HCT116 (cell line): Measurements from ENCODE around the gene SPTBN1. TPM values are rescaled to one million over a fixed set of nuclear protein-coding genes. Genes with fewer than 3 reads are reported as not detected.

Experiments used
- ATAC-seq: fragments of 200-7000 bp; cut with Tn5 transposase; 2 replicates; pipeline ENCODE4 v1.9.1; 2020; ENCODE audit warnings: mild to moderate bottlenecking, moderate library complexity
- BruUV-seq: library from RNA; stranded (reverse); fragments of 400-500 nt; replicated peaks from 2 replicates; lab custom pipeline; 2021; lab: Mats Ljungman, UMichigan
- CTCF ChIA-PET: fragments of 300-600 bp; sonication (Branson Sonifier 250); formaldehyde crosslinking; loops from one replicate; lab custom pipeline; 2021; ENCODE audit warnings: antibody characterized with exemption; lab: Charles Lee
- POLR2A ChIA-PET: fragments of 300-600, 350-600 bp; sonication (Branson Sonifier 250); formaldehyde crosslinking; loops from one replicate; lab custom pipeline; 2021; ENCODE audit warnings: antibody characterized with exemption; lab: Charles Lee
- RAD21 ChIA-PET, 2 experiments: fragments of 300-600 bp; sonication (Branson Sonifier 250); formaldehyde crosslinking; loops; one replicate each; lab custom pipeline; 2023; ENCODE audit warnings: low total read pairs in 2 of 2; ENCODE audit not compliant: uncharacterized antibody in 2 of 2, unreplicated experiment in 2 of 2, low non-redundant PET in 1 of 2; lab: Charles Lee
- DNase-seq: peaks from one replicate; pipeline ENCODE4 v3.0.0-alpha.2; 2010; ENCODE audit warnings: low read depth, low spot score
- H2AFZ ChIP-seq: fragments of 200-600 bp; shearing (Covaris generic), sonication (generic); 2 replicates; pipeline ENCODE4 v1.6.1; 2017; ENCODE audit warnings: low read depth, mixed run types, mixed read lengths, antibody characterized with exemption, low read length; ENCODE audit not compliant: poor library complexity, severe bottlenecking
- H3K27ac ChIP-seq: 2 replicates; pipeline ENCODE4 v1.5.1; 2012; ENCODE audit warnings: low read depth, low read length
- H3K27me3 ChIP-seq: fragments of 200-600 bp; sonication (generic); 2 replicates; pipeline ENCODE4 v1.6.1; 2016; ENCODE audit warnings: mixed run types, low read length, mixed read lengths; ENCODE audit not compliant: insufficient read depth
- H3K36me3 ChIP-seq, 2 experiments: fragments of 200-500 bp in 1 of 2; fragments of 200-600 bp in 1 of 2; sonication (Bioruptor generic) in 1 of 2; sonication (generic) in 1 of 2; 2 replicates each; pipeline versions ENCODE4 v1.5.1 to v1.6.1; 2014 to 2016; ENCODE audit warnings: low read length in 2 of 2, inconsistent platforms in 1 of 2, mixed read lengths in 1 of 2, mixed run types in 1 of 2; ENCODE audit not compliant: insufficient read depth in 2 of 2, control insufficient read depth in 1 of 2
- H3K4me1 ChIP-seq, 2 experiments: fragments of 200-600 bp in 1 of 2; sonication (generic) in 1 of 2; 2 replicates each; pipeline versions ENCODE4 v1.5.1 to v1.6.1; 2012 to 2017; ENCODE audit warnings: low read length in 2 of 2, inconsistent platforms in 1 of 2, mild to moderate bottlenecking in 1 of 2, mixed read lengths in 1 of 2, mixed run types in 1 of 2, moderate library complexity in 1 of 2; ENCODE audit not compliant: insufficient read depth in 2 of 2, control insufficient read depth in 1 of 2
- H3K4me2 ChIP-seq: fragments of 200-600 bp; sonication (generic); 2 replicates; pipeline ENCODE4 v1.6.1; 2017; ENCODE audit warnings: mixed run types, low read length, mixed read lengths
- H3K4me3 ChIP-seq, 2 experiments: fragments of 200-600 bp in 1 of 2; sonication (generic) in 1 of 2; replicated peaks in 1 of 2; 2 replicates each; pipeline ENCODE4 v1.5.1; 2011 to 2016; ENCODE audit warnings: low read length in 2 of 2, control low read depth in 1 of 2, low read depth in 1 of 2, mild to moderate bottlenecking in 1 of 2, mixed read lengths in 1 of 2, mixed run types in 1 of 2
- H3K79me2 ChIP-seq: fragments of 200-600 bp; sonication (generic); 2 replicates; pipeline ENCODE4 v1.6.1; 2017; ENCODE audit warnings: mild to moderate bottlenecking, mixed run types, low read length, moderate library complexity, mixed read lengths; ENCODE audit not compliant: insufficient read depth
- H3K9ac ChIP-seq: fragments of 200-600 bp; sonication (generic); 2 replicates; pipeline ENCODE4 v1.6.1; 2016; ENCODE audit warnings: low read length, mixed read lengths
- H3K9me2 ChIP-seq: fragments of 200-600 bp; sonication (generic), shearing (Covaris generic); 2 replicates; pipeline ENCODE4 v1.6.1; 2017; ENCODE audit warnings: mixed run types, mild to moderate bottlenecking, moderate library complexity; ENCODE audit not compliant: insufficient read depth
- H3K9me3 ChIP-seq, 2 experiments: fragments of 200-500 bp in 1 of 2; fragments of 200-600 bp in 1 of 2; sonication (Bioruptor generic) in 1 of 2; sonication (generic) in 1 of 2; 2 replicates each; pipeline ENCODE4 v1.6.1; 2014 to 2017; ENCODE audit warnings: low read length in 2 of 2, mixed read lengths in 2 of 2, inconsistent platforms in 1 of 2, low read depth in 1 of 2, mild to moderate bottlenecking in 1 of 2, mixed run types in 1 of 2, moderate library complexity in 1 of 2; ENCODE audit not compliant: control insufficient read depth in 1 of 2, insufficient read depth in 1 of 2
- H4K20me1 ChIP-seq: fragments of 200-600 bp; sonication (generic), shearing (Covaris generic); 2 replicates; pipeline ENCODE4 v1.6.1; 2017; ENCODE audit warnings: mixed run types, mild to moderate bottlenecking, moderate library complexity; ENCODE audit not compliant: insufficient read depth
- CEBPB ChIP-seq: IDR thresholded peaks from 2 replicates; pipeline ENCODE4 v1.6.1; 2012; ENCODE audit warnings: low read depth
- FOSL1 ChIP-seq: IDR thresholded peaks from 2 replicates; pipeline ENCODE4 v1.6.1; 2012; ENCODE audit warnings: low read depth
- JUND ChIP-seq: IDR thresholded peaks from 2 replicates; pipeline ENCODE4 v1.6.1; 2012
- intact Hi-C: fragments of 100-400 bp; cut with micrococcal nuclease; formaldehyde crosslinking; loops from 2 replicates; pipeline ENCODE4 v1.10.0; 2022
- total RNA-seq: library from RNA; stranded (reverse); gene quantifications from one replicate; pipeline ENCODE4 v1.2.1, GENCODE V29; 2021; ENCODE audit not compliant: unreplicated experiment
- TF ChIP-seq, protein P1 (sequence below), 3 experiments: fragments of 200-600 bp in 1 of 3; sonication (generic) in 1 of 3; IDR thresholded peaks in 2 of 3; conservative IDR thresholded peaks in 1 of 3; 2 replicates each; pipeline ENCODE4 v1.5.1; 2012 to 2017; ENCODE audit warnings: low read depth in 2 of 3, low read length in 2 of 3, antibody characterized with exemption in 1 of 3, borderline replicate concordance in 1 of 3, control low read depth in 1 of 3, mild to moderate bottlenecking in 1 of 3, mixed read lengths in 1 of 3, mixed run types in 1 of 3, moderate library complexity in 1 of 3; ENCODE audit not compliant: insufficient read depth in 1 of 3
- TF ChIP-seq, protein P2 (sequence below): IDR thresholded peaks from 2 replicates; pipeline ENCODE4 v1.6.1; 2012; ENCODE audit warnings: low read depth

Gene SPTBN1
- total RNA-seq, 1 experiment from 2014 or later = 84.4 TPM

DNA sequence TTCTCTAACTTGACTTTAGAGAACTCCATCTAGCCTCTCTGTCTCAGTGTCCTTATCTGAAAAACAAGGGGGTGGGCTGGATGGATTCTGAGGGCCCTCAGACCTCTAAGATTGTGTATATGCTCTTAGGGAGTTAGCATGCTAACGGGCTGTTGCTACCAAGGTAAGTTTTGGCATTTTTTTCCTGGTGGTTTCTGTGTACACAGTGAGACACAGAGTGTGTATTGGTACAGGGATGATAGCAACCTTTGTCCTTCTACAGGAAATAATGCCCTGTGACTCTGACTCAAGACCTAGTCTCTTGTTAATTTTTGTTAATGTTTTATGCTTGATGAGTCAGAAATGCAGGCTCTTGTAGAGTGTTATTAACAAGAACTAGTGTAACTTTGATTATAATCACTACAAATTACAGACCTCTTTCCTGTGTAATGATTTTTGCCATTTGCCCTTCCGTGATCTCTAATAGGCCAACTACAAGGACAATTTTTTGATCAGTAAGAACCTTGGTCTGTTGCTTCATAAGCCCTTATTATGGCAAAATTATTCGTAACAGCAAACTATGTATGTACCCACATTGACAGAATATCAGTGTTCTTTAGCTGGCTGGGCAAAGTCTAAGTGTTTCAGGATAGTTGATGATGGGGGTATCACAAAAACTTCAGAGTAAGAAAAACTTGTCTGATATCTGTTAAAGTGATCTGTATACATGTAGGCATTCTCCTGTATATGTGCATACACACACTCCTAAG is 89.7 kb downstream of the SPTBN1 start:
- no TSS peak for BruUV-seq
- H3K79me2 ChIP-seq = no peaks in the 10 kb centered on the region
- H4K20me1 ChIP-seq = no peaks in the 10 kb centered on the region
- no peaks in the 10 kb centered on the region for H3K9me3 ChIP-seq
- RAD21 ChIA-PET = no interaction called here
- peak overlapping the region; percentile 32 for H3K4me2 ChIP-seq
- no peak overlapping the region for H3K4me3 ChIP-seq
- 0 out of 2 replicates have a peak, but pooled peaks have one; percentile 19 for TF ChIP-seq FOSL1
- 0 out of 2 replicates have a peak, but pooled peaks have one; percentile 14 for TF ChIP-seq JUND
- TF ChIP-seq CEBPB = no peak
- CTCF ChIA-PET = no interaction called here
- H3K9me2 ChIP-seq = no peaks in the 10 kb centered on the region
- H2AFZ ChIP-seq = no peak overlapping the region
- no peak overlapping the region for H3K27ac ChIP-seq
- no peak overlapping the region for H3K9ac ChIP-seq
- intact Hi-C loops = no loop called here
- POLR2A ChIA-PET = no interaction called here
- no peaks in the 10 kb centered on the region for H3K36me3 ChIP-seq
- peaks cover 0 to 10% of the 10 kb centered on the region in 2 experiments; a peak in 1 of 4 replicates for H3K4me1 ChIP-seq
- ATAC-seq = no peak
- no peaks in the 10 kb centered on the region for H3K27me3 ChIP-seq
- no peak for DNase-seq

DNA sequence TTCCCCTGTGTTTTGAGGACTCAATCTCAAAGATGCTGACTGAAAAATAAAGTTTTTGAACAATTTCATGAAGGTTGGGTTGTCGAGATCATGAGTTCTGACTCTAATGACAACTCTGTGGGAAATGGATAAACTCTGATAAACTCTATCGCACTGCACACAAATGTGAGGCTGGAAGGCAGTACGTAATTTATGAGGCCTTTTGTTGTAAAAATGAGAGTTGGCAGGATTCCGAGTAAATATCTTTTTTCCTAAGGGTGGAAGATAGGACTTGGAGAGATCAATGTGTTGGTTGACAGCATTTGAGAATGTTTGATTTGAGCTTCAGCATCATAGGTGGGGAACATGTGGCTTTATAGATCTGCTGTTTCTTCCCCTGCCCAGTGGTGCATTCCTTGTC is 90.4 kb downstream of the SPTBN1 start:
- TF ChIP-seq, protein P1, sequence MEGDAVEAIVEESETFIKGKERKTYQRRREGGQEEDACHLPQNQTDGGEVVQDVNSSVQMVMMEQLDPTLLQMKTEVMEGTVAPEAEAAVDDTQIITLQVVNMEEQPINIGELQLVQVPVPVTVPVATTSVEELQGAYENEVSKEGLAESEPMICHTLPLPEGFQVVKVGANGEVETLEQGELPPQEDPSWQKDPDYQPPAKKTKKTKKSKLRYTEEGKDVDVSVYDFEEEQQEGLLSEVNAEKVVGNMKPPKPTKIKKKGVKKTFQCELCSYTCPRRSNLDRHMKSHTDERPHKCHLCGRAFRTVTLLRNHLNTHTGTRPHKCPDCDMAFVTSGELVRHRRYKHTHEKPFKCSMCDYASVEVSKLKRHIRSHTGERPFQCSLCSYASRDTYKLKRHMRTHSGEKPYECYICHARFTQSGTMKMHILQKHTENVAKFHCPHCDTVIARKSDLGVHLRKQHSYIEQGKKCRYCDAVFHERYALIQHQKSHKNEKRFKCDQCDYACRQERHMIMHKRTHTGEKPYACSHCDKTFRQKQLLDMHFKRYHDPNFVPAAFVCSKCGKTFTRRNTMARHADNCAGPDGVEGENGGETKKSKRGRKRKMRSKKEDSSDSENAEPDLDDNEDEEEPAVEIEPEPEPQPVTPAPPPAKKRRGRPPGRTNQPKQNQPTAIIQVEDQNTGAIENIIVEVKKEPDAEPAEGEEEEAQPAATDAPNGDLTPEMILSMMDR (IDR thresholded peaks at IDR 0.05 in 2 of 3, conservative IDR thresholded peaks at IDR 0.05 in 1 of 3; ENCODE audit: borderline replicate concordance in 1 of 3, insufficient read depth in 1 of 3, low read depth in 2 of 3, low read length in 2 of 3) = no peak
- TF ChIP-seq, protein P2, sequence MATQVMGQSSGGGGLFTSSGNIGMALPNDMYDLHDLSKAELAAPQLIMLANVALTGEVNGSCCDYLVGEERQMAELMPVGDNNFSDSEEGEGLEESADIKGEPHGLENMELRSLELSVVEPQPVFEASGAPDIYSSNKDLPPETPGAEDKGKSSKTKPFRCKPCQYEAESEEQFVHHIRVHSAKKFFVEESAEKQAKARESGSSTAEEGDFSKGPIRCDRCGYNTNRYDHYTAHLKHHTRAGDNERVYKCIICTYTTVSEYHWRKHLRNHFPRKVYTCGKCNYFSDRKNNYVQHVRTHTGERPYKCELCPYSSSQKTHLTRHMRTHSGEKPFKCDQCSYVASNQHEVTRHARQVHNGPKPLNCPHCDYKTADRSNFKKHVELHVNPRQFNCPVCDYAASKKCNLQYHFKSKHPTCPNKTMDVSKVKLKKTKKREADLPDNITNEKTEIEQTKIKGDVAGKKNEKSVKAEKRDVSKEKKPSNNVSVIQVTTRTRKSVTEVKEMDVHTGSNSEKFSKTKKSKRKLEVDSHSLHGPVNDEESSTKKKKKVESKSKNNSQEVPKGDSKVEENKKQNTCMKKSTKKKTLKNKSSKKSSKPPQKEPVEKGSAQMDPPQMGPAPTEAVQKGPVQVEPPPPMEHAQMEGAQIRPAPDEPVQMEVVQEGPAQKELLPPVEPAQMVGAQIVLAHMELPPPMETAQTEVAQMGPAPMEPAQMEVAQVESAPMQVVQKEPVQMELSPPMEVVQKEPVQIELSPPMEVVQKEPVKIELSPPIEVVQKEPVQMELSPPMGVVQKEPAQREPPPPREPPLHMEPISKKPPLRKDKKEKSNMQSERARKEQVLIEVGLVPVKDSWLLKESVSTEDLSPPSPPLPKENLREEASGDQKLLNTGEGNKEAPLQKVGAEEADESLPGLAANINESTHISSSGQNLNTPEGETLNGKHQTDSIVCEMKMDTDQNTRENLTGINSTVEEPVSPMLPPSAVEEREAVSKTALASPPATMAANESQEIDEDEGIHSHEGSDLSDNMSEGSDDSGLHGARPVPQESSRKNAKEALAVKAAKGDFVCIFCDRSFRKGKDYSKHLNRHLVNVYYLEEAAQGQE = no peak
- no peak for TF ChIP-seq FOSL1
- Histone ChIP-seq H3K4me3 (no peak overlapping the region), H3K4me1 (peaks cover 0 to 10% of the 10 kb centered on the region in 2 experiments; a peak in 1 of 4 replicates), H3K4me2 (no peak overlapping the region), H3K27ac (no peak overlapping the region), H3K79me2 (no peaks in the 10 kb centered on the region), H4K20me1 (no peaks in the 10 kb centered on the region), H3K9me3 (no peaks in the 10 kb centered on the region), H3K27me3 (no peaks in the 10 kb centered on the region), H3K9me2 (no peaks in the 10 kb centered on the region), H2AFZ (no peak overlapping the region), H3K36me3 (no peaks in the 10 kb centered on the region), H3K9ac (no peak overlapping the region)
- ChIA-PET RAD21 (no interaction called here), CTCF (no interaction called here), POLR2A (no interaction called here)
- intact Hi-C loops = no loop called here
- no TSS peak for BruUV-seq
- DNase-seq (no peak), ATAC-seq (no peak)
